ENCODE results near the gene PLXNA2.
A peak's percentile ranks its signal among the peaks of the same experiment; 100 is the strongest.

PLXNA2 gene

DNA sequence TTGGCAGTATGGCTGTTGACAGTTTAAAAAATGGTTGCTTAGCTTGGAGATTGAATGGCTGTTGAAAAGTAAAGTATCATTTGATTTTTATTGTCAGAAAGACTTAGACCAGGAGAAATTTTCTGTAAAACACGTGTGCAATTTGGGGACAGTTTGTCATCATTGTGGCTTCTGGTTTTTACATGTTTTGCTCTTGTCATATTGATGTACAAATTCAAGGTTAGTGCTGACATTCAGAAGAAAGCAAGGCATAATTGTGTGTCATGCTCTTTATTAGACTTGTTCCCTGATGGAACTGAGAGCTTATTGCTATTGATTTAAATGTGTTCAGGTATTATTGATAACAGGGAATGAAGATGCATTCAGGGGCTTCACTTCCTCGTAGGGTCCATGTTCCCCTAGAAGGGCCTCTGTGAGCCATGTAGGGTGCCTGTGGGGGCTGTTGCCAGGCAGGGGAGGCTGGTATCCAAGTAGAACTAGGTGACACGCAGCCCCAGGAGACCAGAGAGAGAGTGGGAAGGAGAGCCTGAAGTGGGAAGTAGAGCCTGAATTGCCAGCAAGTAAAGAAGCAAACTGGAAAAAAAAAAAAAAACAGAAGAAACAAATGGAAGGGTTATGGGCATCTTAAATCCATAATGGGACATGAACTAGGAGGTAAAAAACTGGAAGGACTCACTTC lies 32.7 kb upstream of the PLXNA2 start:
- Histone ChIP-seq H3K36me3 (ENCODE audit: control insufficient read depth, insufficient read depth, low read length) (no peaks in the 10 kb centered on the region), H3K4me1 (ENCODE audit: control insufficient read depth, insufficient read depth, low read length) (peaks cover 38% of the 10 kb centered on the region), H3K27me3 (ENCODE audit: control insufficient read depth, insufficient read depth, low read length) (0 out of 2 replicates have a peak, but pooled peaks cover 3% of the 10 kb centered on the region), H3K27ac (ENCODE audit: low read depth, low read length) (no peak overlapping the region), H3K9ac (ENCODE audit: low read length) (no peak overlapping the region), H3K4me3 (ENCODE audit: low read depth, low read length) (no peak overlapping the region), H3K9me3 (ENCODE audit: control insufficient read depth, insufficient read depth, low read depth, low read length) (no peaks in the 10 kb centered on the region)

DNA sequence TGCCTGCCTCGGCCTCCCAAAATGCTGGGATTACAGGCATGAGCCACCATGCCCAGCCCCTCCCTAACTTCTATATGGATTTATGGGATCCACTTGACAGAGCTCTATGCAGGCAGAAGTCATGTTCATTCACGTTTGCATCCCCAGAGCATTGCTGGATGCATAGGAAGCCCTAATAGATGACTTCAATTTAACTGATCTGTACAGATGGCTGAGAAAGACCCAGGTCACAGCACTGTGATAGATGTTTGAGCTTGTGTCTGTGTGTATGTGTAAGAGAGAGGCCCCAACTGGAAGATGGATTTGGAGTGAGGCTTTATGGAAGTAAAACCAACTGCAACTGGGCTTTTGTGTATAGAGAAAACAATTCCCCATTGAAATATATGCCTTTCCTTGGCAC lies 30.9 kb upstream of the PLXNA2 start:
- no peaks in the 10 kb centered on the region for H3K27me3 ChIP-seq (ENCODE audit: control insufficient read depth, insufficient read depth, low read length)
- no peak overlapping the region for H3K9ac ChIP-seq (ENCODE audit: low read length)
- H3K36me3 ChIP-seq (ENCODE audit: control insufficient read depth, insufficient read depth, low read length) = no peaks in the 10 kb centered on the region
- no peak overlapping the region for H3K27ac ChIP-seq (ENCODE audit: low read depth, low read length)
- H3K4me3 ChIP-seq (ENCODE audit: low read depth, low read length) = no peak overlapping the region
- no peaks in the 10 kb centered on the region for H3K9me3 ChIP-seq (ENCODE audit: control insufficient read depth, insufficient read depth, low read depth, low read length)
- peaks cover 43% of the 10 kb centered on the region; the same call in 1 of the 2 replicates for H3K4me1 ChIP-seq (ENCODE audit: control insufficient read depth, insufficient read depth, low read length)

DNA sequence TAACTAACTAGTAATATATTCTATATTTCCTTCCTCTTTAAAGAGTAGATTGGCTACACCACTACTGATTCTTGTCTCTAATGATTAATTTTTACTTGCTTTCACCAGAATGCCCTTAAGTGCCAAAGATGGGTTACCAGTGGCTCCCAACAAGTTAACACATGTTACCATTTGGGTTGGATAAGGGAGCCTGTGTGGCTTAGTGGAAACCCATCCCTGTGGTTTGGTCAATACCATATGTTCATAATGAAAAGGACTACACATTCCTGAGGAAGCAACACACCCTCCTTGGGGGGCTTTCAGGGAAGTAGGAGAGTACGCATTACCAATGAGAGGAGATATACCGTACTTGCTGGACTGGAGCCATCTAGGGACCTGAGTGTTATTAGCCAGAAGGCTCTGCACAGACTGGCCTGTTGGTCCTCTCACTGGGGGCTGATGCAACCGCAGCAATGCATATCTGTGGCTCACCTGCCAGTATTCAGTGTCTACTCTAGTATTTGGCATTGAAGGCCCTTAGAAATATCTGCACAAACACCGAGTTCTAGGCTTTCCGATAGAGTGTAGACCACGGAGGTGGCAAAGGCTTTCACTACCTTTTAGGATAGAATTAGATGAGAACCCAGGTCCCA lies 29.3 kb upstream of the PLXNA2 start:
- Histone ChIP-seq H3K27ac (ENCODE audit: low read depth, low read length) (no peak overlapping the region), H3K9me3 (ENCODE audit: control insufficient read depth, insufficient read depth, low read depth, low read length) (no peaks in the 10 kb centered on the region), H3K9ac (ENCODE audit: low read length) (no peak overlapping the region), H3K27me3 (ENCODE audit: control insufficient read depth, insufficient read depth, low read length) (0 out of 2 replicates have a peak, but pooled peaks cover 2% of the 10 kb centered on the region), H3K36me3 (ENCODE audit: control insufficient read depth, insufficient read depth, low read length) (no peaks in the 10 kb centered on the region), H3K4me3 (ENCODE audit: low read depth, low read length) (no peak overlapping the region), H3K4me1 (ENCODE audit: control insufficient read depth, insufficient read depth, low read length) (peaks cover 45% of the 10 kb centered on the region; the same call in 1 of the 2 replicates)

DNA sequence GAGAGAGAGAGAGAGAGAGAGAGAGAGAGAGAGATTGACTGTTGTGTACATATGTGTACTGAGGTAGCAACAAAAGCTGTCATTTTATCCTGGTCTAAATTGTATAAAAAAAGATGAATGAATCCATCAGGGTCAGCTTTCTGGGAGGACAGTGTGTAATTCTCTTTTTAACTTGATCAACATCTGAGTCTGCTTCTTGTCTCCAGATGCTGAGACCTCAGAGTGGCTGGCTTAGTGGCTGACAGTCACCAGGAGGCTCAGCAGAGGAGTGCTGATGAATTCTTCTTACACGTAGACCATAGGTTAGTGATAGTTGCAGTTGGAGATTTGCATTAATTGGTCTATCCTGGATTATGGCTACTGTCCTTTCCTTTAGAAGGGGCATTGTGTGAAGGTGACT lies 28.5 kb upstream of the PLXNA2 start:
- no peaks in the 10 kb centered on the region for H3K9me3 ChIP-seq (ENCODE audit: control insufficient read depth, insufficient read depth, low read depth, low read length)
- no peak overlapping the region for H3K4me3 ChIP-seq (ENCODE audit: low read depth, low read length)
- H3K27ac ChIP-seq (ENCODE audit: low read depth, low read length) = no peak overlapping the region; the same call in 1 of the 2 replicates
- peaks cover 45% of the 10 kb centered on the region; the same call in 1 of the 2 replicates for H3K4me1 ChIP-seq (ENCODE audit: control insufficient read depth, insufficient read depth, low read length)
- H3K27me3 ChIP-seq (ENCODE audit: control insufficient read depth, insufficient read depth, low read length) = 0 out of 2 replicates have a peak, but pooled peaks cover 4% of the 10 kb centered on the region
- no peaks in the 10 kb centered on the region for H3K36me3 ChIP-seq (ENCODE audit: control insufficient read depth, insufficient read depth, low read length)
- H3K9ac ChIP-seq (ENCODE audit: low read length) = peak overlapping the region; percentile 51

DNA sequence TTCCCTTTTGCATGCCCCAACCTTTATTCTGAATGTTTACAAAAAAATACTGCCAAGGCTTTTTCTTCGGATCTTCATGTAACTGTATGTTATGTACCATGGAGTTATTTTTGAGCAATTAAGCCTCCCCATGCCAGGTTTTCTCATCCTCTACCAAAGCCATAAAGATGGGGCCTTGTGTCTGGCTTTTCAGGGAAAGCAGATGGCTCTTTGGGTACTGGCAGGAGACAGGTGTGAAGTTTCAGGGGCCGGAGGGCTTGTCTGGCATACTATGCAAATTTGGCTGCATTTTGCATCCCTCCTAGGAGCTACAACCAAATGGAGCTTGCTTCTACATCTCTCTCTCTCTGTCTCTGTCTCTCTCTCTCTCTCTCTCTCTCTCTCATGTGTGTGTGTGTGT lies 28.1 kb upstream of the PLXNA2 start:
- 0 out of 2 replicates have a peak, but pooled peaks cover 4% of the 10 kb centered on the region for H3K27me3 ChIP-seq (ENCODE audit: control insufficient read depth, insufficient read depth, low read length)

DNA sequence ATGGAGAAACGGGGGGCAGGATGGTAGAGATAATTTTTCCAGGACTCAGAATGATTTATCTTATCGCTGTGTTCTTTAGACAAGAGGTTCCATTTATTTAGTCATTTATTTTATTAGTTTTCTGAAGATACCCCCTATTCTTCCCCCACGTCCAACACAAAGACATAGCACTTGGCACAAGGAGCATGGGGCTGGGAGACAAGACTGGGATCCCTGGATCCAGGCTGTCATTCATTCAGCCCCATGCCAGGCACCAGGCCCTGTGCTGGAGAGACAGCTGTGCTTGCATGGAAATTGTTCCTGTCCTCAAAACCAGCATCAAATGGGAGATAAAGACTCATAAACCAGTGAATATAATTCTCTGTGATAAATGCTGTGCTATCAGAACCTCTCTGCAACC lies 27.1 kb upstream of the PLXNA2 start:
- Histone ChIP-seq H3K36me3 (ENCODE audit: control insufficient read depth, insufficient read depth, low read length) (no peaks in the 10 kb centered on the region), H3K27me3 (ENCODE audit: control insufficient read depth, insufficient read depth, low read length) (0 out of 2 replicates have a peak, but pooled peaks cover 4% of the 10 kb centered on the region), H3K4me3 (ENCODE audit: low read depth, low read length) (no peak overlapping the region), H3K9ac (ENCODE audit: low read length) (peak overlapping the region; percentile 56), H3K4me1 (ENCODE audit: control insufficient read depth, insufficient read depth, low read length) (peaks cover 47% of the 10 kb centered on the region; the same call in 1 of the 2 replicates), H3K27ac (ENCODE audit: low read depth, low read length) (peak overlapping the region; percentile 61; the same call in 1 of the 2 replicates), H3K9me3 (ENCODE audit: control insufficient read depth, insufficient read depth, low read depth, low read length) (no peaks in the 10 kb centered on the region)

More for the DNA sequence above, 28.1 kb upstream of the PLXNA2 start:
- peaks cover 47% of the 10 kb centered on the region; the same call in 1 of the 2 replicates for H3K4me1 ChIP-seq (ENCODE audit: control insufficient read depth, insufficient read depth, low read length)
- H3K36me3 ChIP-seq (ENCODE audit: control insufficient read depth, insufficient read depth, low read length) = no peaks in the 10 kb centered on the region
- peak overlapping the region; percentile 51 for H3K9ac ChIP-seq (ENCODE audit: low read length)
- H3K9me3 ChIP-seq (ENCODE audit: control insufficient read depth, insufficient read depth, low read depth, low read length) = no peaks in the 10 kb centered on the region
- peak overlapping the region; percentile 22; the same call in 1 of the 2 replicates for H3K27ac ChIP-seq (ENCODE audit: low read depth, low read length)
- no peak overlapping the region for H3K4me3 ChIP-seq (ENCODE audit: low read depth, low read length)

DNA sequence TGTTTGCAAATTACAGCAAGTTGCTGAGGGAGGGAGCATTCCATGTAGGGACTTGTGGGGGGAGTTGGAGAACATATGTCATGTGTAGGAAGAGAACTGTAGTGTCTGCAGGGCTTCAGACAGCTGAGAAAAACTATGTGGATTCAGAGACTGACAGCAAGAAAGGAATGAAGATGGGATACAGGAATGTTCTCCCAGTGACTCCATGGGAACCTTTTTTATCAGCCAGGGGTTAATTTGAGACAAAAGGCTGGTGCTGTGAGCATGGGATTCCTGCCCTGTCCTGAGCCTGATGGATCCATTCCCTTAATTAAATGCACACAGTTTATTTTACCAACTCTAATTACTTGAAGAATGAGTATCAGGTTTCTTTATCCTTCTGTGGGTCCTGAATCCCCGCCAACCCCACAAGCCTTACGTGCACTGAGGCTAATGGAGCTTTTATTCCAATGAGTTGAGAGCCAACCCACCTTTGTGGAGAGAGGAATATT lies 26.5 kb upstream of the PLXNA2 start:
- no peak overlapping the region for H3K4me3 ChIP-seq (ENCODE audit: low read depth, low read length)
- H3K27ac ChIP-seq (ENCODE audit: low read depth, low read length) = peak overlapping the region; percentile 61; the same call in 1 of the 2 replicates
- no peaks in the 10 kb centered on the region for H3K36me3 ChIP-seq (ENCODE audit: control insufficient read depth, insufficient read depth, low read length)
- H3K9ac ChIP-seq (ENCODE audit: low read length) = peak overlapping the region; percentile 41
- no peaks in the 10 kb centered on the region for H3K9me3 ChIP-seq (ENCODE audit: control insufficient read depth, insufficient read depth, low read depth, low read length)
- H3K27me3 ChIP-seq (ENCODE audit: control insufficient read depth, insufficient read depth, low read length) = 0 out of 2 replicates have a peak, but pooled peaks cover 4% of the 10 kb centered on the region
- peaks cover 47% of the 10 kb centered on the region; the same call in 1 of the 2 replicates for H3K4me1 ChIP-seq (ENCODE audit: control insufficient read depth, insufficient read depth, low read length)

DNA sequence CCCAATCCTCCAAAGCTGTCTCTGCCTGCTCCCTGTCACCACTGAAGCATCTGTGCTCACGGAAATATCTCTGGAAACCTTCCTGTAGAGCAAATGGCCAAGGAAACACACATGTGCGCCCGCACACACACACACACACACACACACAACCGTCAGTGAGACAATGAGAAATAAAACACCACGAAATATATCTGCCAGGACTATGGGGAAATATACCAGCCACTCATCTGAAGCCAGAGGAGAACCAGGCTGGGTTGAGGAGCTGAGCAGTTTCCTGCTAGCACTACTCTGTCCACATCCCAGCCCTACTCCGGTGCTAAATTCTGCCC lies 25.1 kb upstream of the PLXNA2 start:
- Histone ChIP-seq H3K9ac (ENCODE audit: low read length) (no peak overlapping the region), H3K4me1 (ENCODE audit: control insufficient read depth, insufficient read depth, low read length) (peaks cover 47% of the 10 kb centered on the region; the same call in 1 of the 2 replicates), H3K9me3 (ENCODE audit: control insufficient read depth, insufficient read depth, low read depth, low read length) (no peaks in the 10 kb centered on the region), H3K4me3 (ENCODE audit: low read depth, low read length) (no peak overlapping the region), H3K27ac (ENCODE audit: low read depth, low read length) (no peak overlapping the region), H3K36me3 (ENCODE audit: control insufficient read depth, insufficient read depth, low read length) (no peaks in the 10 kb centered on the region), H3K27me3 (ENCODE audit: control insufficient read depth, insufficient read depth, low read length) (0 out of 2 replicates have a peak, but pooled peaks cover 4% of the 10 kb centered on the region)

DNA sequence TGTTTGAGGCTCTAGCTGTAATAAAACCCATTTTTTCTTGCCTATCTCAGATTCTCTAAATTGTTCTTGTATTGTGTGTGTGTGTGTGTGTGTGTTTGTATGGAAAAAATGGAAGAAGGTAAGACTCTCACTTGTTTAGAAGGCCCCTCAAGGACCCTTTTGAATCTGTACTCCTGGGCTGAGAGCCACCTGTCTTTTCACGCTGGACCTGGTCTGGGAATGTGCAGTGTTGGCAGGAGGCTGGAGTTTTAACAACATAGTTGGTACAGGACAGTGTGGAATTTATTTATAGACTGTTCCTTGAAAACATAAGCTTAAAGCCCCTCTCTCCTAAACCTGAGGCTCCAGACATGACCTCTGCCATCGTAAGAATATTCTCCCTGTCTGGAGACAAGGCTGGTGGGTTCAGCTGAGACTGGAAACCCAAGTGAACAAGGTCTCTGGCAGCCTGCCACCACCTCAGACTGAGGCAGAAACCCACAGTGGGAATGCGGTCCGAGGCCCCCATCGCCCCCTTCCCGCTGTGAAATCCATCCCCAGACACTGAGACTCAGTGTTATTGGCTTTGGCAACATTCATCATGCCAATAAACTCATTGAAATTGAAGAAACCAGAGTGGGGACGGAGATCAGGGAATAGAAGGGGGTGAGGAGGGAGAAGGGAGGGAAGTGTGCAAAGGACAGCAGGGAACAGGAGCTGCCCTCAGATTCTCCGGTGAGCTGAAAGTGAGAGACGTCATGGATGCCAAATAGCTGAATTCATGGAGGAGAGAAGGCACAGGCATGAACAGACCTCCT lies 24.6 kb upstream of the PLXNA2 start:
- Histone ChIP-seq H3K9ac (ENCODE audit: low read length) (no peak overlapping the region), H3K27me3 (ENCODE audit: control insufficient read depth, insufficient read depth, low read length) (0 out of 2 replicates have a peak, but pooled peaks cover 4% of the 10 kb centered on the region), H3K36me3 (ENCODE audit: control insufficient read depth, insufficient read depth, low read length) (no peaks in the 10 kb centered on the region), H3K27ac (ENCODE audit: low read depth, low read length) (no peak overlapping the region), H3K9me3 (ENCODE audit: control insufficient read depth, insufficient read depth, low read depth, low read length) (no peaks in the 10 kb centered on the region), H3K4me1 (ENCODE audit: control insufficient read depth, insufficient read depth, low read length) (peaks cover 47% of the 10 kb centered on the region; the same call in 1 of the 2 replicates), H3K4me3 (ENCODE audit: low read depth, low read length) (no peak overlapping the region)

DNA sequence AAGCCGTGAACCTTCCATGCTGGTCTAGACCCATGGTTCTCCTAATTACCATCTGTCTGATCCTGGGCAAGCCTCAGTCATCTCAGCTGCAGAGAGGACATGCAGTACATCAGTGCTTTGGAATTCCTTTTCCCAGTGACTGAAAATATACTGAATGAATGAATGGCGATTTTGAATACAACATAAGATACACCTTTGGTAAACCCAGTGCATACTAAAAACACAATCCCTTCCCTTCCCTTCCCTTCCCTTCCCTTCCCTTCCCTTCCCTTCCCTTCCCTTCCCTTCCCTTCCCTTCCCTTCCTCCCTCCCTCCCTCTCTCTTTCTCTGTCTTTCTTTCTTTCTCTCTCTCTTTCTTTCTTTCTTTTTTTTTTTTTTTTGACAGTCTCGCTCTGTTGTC lies 21.3 kb upstream of the PLXNA2 start:
- Histone ChIP-seq H3K27me3 (ENCODE audit: control insufficient read depth, insufficient read depth, low read length) (0 out of 2 replicates have a peak, but pooled peaks cover 4% of the 10 kb centered on the region), H3K27ac (ENCODE audit: low read depth, low read length) (no peak overlapping the region), H3K36me3 (ENCODE audit: control insufficient read depth, insufficient read depth, low read length) (no peaks in the 10 kb centered on the region), H3K9ac (ENCODE audit: low read length) (no peak overlapping the region), H3K4me3 (ENCODE audit: low read depth, low read length) (no peak overlapping the region), H3K4me1 (ENCODE audit: control insufficient read depth, insufficient read depth, low read length) (peaks cover 24% of the 10 kb centered on the region; the same call in 1 of the 2 replicates), H3K9me3 (ENCODE audit: control insufficient read depth, insufficient read depth, low read depth, low read length) (0 out of 2 replicates have a peak, but pooled peaks cover 6% of the 10 kb centered on the region)

Measured in HUES6 (cell line).